HG03196 (cell line): ENCODE data around the gene DDX47.
"Not testable (repeated sequence)": the region's sequence is repeated elsewhere in the genome, so short reads cannot be mapped to it uniquely, and the experiment has no call there.

ENCODE experiments used
- ATAC-seq: cut with Tn5 transposase; IDR thresholded peaks from one replicate; pipeline ENCODE4 v1.9.1; 2021; ENCODE audit not compliant: unreplicated experiment

Gene DDX47

DNA sequence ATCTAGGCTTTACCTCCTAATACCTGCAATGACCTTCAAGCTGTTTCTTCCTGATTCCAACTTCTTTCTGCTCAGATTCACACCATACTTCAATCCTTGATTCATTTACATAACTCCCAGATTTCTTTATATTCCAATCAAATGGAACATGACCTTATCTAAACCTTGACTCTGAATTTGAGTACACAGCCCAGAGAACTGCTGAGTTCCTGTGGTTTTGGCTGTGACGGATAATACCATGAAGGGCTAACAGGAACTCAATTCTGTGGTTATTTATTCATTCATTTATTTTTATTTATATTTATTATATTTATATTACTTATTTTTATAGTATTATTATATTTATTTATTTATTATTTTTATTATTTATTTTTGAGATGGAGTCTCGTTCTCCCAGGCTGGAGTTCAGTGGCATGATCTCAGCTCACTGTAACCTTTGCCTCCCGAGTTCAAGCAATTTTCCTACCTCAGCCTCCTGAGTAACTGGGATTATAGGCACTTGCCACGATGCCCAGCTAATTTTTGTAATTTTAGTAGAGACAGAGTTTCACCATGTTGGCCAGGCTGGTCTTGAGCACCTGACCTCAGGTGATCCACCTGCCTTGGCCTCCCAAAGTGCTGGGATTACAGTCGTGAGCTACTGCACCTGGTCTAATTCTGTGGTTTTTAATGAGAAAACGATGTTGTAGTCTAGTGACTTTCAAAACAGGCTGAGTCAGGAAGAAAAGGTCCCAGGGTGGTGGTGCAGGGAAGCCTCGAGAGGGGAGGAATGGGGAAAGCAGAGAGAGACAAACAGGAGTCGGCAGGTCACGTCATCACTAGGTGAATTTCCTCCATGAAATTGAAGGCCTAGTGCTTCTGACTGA lies 16.0 kb upstream of the DDX47 start:
- no peak for ATAC-seq

DNA sequence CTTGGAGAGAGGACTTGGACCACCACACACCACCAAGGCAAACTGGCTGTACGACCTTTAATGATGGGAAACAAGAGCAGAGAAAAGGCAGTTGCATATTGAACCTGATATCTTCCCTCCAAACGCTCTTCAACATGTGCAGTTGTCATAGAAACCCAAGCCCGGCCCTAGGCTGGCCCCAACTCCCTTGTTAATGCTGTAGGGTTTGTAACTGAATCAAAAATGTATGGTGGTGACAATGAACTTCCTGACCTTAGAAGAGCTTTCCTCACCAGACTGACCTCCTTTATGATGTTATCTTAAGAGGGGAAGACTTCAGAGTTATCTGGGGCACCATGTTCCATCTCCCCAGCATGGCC lies 15.4 kb upstream of the DDX47 start:
- no peak for ATAC-seq

DNA sequence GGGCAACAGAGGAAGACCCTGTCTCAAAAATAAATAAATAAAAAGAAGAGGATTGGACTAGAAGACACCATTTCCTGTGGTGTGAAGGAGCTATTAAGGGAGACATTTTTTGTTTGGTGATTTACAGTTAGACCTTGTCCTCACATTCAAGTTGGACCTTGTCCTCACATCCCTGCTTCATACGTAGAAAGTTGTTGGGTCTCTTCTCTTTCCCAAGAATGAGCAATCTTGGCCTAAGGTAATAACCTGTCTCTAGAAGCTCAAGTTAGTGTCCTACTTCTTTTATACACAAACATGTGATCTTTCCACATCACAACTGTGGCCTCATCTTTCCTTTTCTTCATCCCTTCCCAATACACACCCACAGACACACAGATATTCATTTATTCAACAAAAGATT lies 14.7 kb upstream of the DDX47 start:
- no peak for ATAC-seq

DNA sequence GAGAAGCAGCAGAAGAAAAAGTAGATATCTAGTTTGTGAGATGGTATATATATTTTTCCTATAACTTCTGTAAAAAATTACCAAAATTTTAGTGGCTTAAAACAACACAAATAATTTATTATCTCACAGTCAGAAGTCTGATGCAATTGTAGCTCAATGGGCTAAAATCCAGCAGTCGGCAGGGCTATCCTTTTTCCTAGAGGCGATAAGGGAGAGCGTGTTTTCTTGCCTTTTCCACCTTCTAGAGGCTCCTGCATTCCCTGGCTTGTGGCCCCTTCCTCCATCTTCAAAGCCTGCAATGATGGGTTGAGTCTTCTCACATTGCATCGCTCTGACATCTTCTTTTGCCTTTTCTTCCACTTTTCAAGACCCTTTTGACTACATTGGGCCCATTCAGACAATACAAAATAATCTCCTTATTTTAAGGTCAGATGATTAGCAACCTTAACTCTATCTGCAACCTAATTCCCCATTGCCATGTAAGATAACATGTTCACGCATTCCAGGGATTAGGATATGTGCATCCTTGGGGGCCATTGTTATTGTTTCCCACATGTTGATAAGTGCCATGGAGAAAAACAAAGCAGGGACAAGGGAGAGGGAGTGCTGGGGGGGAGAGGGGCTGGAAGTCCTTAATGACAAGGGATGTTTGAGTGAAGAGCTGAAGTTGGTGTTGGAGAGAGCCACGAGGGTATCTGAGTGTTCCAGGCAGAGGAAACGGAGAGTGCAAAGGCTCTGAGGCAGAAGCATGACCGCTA lies 13.8 kb upstream of the DDX47 start:
- ATAC-seq: no peak

DNA sequence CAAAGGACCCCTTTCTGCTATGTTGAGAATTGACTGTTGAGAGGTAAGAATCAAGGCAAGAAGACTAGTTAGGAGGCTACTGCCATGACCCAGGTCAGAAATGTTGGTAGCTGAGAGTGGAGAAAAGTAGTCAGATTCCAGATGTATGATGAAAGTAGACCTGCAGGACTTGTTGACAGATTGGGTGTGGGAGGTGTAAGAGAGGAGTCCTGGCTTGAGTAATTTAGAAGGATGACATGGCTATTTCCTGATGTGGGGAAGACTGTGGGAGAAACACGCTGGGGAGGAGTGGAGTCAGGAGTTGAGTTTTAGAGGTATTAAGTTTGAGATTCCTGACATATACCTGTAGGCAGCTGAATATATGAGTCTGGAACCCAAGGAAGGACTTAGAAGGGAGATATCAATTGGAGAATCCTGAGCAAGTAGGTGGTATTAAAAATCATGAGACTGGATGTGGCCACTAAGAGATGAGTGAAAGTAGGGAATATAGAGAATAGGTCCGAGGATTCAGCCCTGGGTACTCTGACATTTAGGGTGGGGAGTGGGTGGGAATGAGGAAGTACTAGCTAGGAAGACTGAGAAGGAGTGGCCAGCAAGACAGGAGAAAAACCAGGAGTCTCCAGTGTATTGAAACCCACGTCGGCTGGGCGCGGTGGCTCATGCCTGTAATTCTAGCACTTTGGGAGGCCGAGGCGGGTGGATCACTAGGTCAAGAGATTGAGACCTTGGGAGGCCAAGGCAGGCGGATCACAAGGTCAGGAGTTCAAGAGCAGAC lies 12.6 kb upstream of the DDX47 start:
- no peak for ATAC-seq

DNA sequence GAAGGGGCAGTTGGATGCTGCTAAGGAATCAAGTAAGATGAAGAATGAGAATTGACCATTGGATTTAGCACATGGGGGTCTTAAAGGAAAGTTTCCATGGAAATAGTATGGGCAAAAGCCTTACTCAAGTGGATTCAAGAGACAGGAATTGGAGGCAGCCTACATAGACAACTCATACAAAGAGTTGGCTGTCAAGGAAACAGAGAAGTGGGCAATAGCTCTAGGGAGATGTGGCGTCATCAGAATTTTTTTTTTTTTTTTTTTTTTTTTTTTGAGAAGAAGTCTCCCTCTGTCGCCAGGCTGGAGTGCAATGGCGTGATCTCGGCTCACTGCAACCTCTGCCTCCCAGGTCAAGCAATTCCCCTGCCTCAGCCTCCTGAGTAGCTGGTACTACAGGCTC lies 11.5 kb upstream of the DDX47 start:
- ATAC-seq: not testable (repeated sequence)

DNA sequence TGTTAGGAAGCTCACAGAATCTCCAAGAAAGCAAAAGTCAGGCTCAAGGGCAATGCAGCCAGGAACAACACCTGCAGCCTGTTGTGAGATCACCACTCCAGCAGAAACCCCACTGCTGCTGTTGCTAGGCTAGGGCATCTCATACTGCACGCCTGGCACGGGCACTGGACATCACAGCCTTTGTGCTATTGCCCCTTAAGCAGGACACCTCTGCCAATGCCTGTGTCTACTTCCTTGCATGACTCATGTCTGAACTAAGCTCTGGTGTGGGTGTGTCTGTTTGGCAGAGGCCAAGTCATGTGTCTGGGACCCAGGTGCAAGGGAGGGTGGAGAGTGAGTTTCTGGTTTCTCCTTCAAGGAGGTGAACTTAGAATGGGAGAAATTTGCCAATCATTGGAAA lies 10.0 kb upstream of the DDX47 start:
- ATAC-seq: peak; percentile 66

DNA sequence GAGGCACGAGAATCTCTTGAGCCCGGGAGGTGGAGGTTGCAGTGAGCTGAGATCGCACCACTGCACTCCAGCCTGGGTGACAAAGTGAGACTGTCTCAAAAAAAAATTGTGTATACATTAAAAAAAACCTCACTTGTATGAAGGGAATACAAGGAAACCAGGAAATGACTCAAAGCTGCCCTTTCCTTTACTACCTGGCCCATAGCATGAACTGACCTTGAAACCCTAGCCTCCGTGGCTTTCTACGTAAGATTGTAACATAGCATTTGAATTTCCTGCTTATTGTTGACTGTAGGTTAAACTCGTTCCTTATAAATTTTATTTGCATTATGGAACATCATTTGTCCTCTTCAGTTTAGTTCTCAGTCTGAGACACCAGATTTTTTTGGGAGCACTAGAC lies 9.1 kb upstream of the DDX47 start:
- no peak for ATAC-seq

DNA sequence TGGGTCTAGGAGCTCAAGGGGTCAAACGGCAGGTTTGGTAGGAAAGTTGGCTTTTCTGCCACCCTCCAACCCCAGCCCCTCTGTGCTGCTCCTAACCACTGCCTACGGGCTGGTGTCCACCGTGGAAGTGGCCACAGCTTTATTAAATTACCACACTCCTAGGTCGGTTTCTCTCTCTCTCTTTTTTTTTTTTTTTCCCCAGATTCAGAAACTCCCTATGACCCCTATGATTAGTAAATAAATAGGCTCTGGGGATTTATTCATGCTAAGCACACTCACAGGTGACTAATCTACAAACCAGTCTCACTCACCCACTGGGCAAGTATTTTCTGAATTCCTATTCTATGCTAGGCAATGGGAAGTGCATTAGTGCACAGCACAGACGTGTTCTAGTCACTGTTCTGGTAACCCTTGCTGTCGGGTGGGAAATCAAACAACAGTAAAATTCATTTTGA lies 8.7 kb upstream of the DDX47 start:
- no peak for ATAC-seq

DNA sequence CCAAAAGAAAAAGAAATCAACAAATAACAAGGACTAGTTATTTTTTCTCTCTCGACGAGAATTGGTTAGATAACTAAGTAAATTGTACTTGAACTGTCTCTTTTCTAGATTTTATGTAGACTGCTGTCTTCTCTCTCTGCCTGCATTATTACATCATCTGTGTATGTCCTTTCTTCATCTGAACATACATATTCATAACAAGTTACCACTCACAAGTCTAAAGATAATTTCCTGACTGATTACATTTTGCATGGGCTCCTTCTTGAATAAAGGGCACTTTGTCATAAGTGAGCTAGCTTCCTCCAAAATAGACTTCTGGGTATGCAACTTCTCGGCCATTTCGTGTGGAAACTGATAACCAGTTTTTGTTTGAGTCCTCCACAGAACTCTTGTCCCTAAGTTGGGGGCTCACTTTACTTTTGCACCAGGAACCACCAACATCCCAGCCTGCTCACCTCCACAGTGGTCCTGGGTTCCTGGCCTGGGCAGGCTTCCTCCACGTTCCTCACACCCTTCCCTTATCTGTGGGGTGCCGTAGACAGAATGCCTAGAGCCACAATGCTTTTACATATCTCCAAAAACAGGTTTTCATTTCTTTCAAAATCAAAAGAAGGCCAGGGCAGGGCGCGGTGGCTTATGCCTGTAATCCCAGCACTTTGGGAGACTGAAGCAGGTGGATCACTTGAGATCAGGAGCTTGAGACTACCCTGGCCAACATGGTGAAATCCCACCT lies 6.2 kb upstream of the DDX47 start:
- no peak for ATAC-seq

DNA sequence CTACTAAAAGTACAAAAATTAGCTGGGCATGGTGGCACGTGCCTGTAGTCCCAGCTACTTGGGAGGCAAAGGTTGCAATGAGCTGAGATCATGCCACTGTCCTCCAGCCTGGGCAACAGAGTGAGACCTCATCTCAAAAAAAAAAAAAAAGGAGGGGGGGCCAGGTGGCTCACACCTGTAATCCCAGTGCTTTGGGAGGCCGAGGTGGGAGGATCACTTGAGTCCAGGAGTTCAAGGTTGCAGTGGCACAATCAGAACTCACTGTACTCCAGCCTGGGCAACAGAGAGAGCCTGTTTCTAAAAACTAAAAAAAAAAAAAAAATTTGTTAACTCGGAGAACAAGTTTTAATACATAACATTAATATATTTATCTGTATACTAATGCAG lies 5.6 kb upstream of the DDX47 start:
- not testable (repeated sequence) for ATAC-seq

DNA sequence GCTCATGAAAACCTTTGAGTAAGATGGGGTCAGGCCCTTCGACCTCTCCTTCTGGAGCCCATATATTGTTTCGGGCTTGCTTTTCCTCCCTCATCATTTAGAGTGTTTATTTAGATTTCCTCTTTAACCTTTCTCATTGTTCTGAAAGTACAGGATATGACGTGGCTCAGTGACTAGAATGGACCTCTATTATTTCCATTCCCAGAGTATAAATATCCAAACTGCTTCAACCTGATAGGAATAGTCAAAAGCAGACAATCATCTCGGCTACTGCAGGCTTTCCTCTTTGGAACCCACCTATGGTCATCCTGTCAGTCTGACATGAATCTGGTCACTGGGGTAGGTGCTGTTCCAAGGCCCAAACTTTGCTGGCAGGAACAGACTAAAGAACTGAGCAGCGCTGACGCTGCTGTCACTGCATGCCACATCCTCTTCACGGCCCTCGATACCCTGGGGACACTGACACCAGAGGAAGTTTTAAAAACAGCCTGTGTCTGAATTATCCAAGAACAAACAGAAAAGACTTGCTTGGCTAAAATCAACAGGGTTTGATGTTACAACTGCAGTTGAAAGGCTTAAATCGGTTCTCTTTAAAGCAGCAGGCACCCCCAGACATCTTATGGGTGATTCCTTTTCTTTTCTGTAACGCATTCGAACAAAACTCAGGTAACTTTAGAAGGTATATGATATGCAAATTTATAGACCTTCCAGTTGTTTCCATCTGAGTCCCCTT lies 5.0 kb upstream of the DDX47 start:
- ATAC-seq: peak; percentile 67

DNA sequence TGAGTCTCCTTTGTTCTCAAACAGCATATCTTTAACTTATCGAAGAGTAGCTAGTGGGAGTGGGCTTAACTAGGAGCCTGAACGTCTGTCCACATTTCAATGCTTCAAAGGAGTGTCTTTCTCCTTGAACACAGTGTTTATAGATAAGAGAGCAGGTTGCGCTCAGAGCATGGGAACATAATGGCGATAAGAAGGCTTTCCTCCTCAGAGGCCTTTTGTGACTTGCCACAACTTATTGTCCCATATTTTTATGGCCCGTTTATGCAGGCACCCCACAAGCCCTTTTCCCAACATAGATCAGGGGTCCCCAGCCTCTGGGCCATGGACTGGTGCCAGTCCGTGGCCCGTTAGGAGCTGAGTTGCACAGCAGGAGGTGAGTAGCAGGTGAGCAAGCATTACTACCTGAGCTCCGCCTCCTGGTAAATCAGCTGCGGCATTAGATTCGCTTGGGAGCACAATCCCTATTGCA lies 2.6 kb upstream of the DDX47 start:
- ATAC-seq: no peak

DNA sequence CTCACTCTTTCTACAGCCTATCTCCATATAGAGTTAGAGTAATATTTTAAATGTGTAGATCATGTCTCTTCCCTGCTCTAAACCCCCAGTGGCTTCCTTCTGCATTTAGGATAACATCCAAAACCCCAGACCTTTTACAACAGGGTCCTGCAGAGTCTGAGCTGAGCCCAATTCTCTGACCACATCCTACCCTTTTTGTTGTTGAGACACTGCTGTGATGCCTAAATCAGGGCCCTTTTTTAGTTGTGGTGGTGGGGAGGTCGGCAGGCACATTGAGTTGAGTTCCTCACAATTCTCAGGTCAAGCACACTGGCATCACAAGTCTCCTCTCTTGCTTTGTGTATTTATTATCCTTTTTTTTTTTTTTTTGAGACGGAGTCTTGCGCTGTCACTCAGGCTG lies 1.8 kb upstream of the DDX47 start:
- no peak for ATAC-seq

DNA sequence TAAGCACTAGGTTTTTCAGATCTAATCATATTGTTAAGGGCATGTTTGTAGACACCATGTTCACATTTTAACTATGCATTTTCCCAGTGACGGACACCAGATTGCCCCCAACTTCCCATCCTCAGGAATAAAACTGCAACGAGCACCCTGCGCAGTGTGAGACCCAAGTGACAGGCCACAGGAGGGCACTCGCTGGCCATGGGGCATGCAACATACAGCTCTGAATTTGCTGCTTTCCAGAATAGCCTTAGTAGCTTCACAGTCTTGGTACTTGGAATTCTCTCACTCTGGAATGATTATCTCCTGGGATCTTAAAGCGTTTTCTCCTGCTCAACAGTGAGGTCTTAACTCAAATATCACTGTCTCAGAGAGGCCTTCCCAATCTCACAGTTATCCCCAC lies 972 bp upstream of the DDX47 start:
- no peak for ATAC-seq

DNA sequence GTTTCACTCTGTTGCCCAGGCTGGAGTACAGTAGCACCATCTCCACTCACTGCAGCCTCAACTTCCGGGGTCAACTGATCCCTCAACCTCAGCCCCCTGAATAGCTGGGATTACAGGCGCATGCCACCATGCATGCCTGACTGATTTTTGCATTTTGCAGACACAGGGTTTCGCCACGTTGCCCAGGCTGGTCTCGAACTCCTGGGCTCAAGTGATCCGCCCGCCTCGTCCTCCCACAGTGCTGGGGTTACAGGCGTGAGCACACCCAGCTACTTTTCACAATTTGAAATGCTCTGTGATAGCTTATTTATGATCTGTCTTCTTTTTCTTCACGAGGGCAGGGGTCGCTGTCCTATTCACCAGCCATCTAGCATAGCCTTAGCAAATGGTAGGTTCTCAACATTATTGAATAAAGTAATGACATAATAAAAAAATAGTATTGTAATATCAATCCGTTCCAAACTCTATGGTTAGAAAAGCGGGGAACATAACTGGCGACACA lies 477 bp upstream of the DDX47 start:
- no peak for ATAC-seq

DNA sequence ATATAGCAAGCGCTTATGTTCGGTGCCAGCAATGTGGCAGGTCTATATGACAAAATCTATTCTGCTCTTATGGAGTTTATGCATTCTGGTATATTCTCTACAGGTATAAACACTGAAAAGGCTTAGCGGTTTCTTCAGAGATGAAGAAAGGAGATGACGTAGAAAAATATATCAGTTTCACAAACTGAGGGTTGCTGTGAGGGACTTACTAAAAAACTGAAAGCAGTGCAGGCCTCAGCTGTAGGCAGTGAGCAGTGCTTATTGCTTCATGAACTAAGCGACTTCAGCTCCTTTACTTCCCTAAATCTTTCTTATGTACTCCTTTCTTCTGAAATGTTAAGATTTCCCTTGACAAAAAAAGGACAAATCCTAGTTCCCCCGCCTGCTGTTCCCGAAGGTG lies 4.5 kb downstream of the DDX47 start:
- ATAC-seq: no peak

DNA sequence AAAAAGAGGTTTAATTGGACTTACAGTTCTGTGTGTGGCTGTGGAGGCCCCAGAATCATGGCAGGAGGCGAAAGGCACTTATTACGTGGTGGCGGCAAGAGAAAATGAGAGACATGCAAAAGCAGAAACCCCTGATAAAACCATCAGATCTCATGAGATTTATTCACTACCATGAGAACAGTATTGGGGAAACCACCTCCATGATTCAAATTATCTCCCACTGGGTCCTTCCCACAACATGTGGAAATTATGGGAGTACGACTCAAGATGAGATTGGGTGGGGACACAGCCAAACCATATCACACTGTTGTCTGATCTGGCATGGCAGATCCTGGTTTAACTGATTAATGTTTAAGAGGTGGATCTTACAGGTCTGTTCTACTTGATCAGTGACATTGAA lies 5.6 kb downstream of the DDX47 start:
- ATAC-seq: no peak

DNA sequence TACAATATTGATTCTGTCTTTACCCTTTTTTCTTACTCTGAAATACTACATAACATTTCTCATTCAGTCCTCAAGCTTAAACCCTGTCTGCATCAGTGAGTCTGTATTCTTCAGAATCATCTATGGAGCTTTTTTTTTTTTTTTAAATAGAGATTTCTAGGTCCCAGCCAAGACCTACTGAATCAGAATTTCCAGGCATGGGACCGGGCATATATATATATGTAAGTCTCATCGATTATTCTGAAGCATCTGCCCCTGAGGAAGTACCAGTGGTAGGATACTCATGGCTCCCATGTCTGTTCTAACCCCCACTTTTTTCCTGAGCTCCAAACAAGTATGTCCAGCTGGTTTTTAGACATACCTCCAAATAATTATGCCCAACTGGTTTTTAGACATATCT lies 6.1 kb downstream of the DDX47 start:
- ATAC-seq: no peak

DNA sequence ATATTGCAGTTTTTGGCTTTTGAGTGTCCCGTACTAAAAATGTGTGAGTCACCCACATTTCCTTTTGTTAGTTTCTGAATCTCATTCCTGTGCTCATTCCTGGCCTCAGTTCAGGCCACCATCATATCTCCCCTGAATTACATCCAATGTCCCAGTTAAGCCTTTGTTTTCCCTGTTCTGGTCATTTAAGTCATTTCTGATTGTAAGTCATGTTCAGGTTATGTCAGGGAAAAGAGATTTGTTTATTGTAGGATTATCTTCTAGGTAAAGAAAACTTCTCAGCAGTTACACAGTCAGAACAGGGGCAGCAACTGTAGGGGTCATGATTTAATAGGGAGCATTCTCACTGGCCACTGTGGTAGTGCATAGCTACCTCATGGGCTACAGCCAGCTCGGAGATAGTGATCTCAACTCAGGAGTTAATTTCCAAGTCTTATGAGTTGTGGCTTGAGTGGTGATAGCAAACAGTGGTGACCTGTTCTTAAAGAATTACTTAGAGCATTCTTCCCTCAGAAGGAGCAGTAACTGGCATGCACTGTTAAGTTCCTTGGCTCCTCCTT lies 6.7 kb downstream of the DDX47 start:
- ATAC-seq: no peak
